HepG2 (cell line): ENCODE results near the gene SNRNP200. TPM values are rescaled to one million over a fixed set of nuclear protein-coding genes. Genes with fewer than 3 reads are reported as not detected.

ENCODE experiments used
- ETV5 ChIP-seq: IDR thresholded peaks from 2 replicates; pipeline ENCODE4 v1.6.1; 2018; ENCODE audit warnings: missing biosample characterization, missing genetic modification reagents, inconsistent platforms, borderline replicate concordance
- HOXD1 ChIP-seq: sonication (generic); formaldehyde crosslinking; IDR thresholded peaks from 2 replicates; pipeline ENCODE4 v1.5.0; 2020; ENCODE audit warnings: missing genetic modification reagents
- JUN ChIP-seq: sonication (generic); formaldehyde crosslinking; IDR thresholded peaks from 2 replicates; pipeline ENCODE4 v1.4.0; 2020; ENCODE audit warnings: mild to moderate bottlenecking, missing genetic modification reagents
- SMAD9 ChIP-seq: sonication (generic); formaldehyde crosslinking; IDR thresholded peaks from 2 replicates; pipeline ENCODE4 v1.5.1; 2020; ENCODE audit warnings: mild to moderate bottlenecking, missing genetic modification reagents
- ZNF138 ChIP-seq: sonication (generic); formaldehyde crosslinking; IDR thresholded peaks from 2 replicates; pipeline ENCODE4 v1.5.0; 2020; ENCODE audit warnings: mild to moderate bottlenecking, low read depth, missing genetic modification reagents
- ZNF260 ChIP-seq: sonication (generic); formaldehyde crosslinking; IDR thresholded peaks from 2 replicates; pipeline ENCODE4 v1.4.0; 2020; ENCODE audit warnings: missing genetic modification reagents, low read depth, mild to moderate bottlenecking, borderline replicate concordance
- ZNF768 ChIP-seq: sonication (generic); formaldehyde crosslinking; IDR thresholded peaks from 2 replicates; pipeline ENCODE4 v1.4.0; 2020; ENCODE audit warnings: missing genetic modification reagents
- ZNF839 ChIP-seq: sonication (generic); formaldehyde crosslinking; IDR thresholded peaks from 2 replicates; pipeline ENCODE4 v1.4.0; 2020; ENCODE audit warnings: missing genetic modification reagents, mild to moderate bottlenecking, borderline replicate concordance
- ZSCAN30 ChIP-seq: sonication (generic); formaldehyde crosslinking; IDR thresholded peaks from 2 replicates; pipeline ENCODE4 v1.5.0; 2020; ENCODE audit warnings: mild to moderate bottlenecking, missing genetic modification reagents
- polyA plus RNA-seq, 8 experiments: library from polyadenylated mRNA; depleted of rRNA in 3 of 8; stranded (reverse) in 7 of 8; unstranded in 1 of 8; fragments of >200 nt; fragmentation: Illumina TruSeq in 4 of 8; extraction: Trizol in 4 of 8; gene quantifications; 2 replicates each; pipeline versions ENCODE4 v1.2.1 to v1.2.3, GENCODE V29; 2011 to 2016; ENCODE audit warnings: low read depth in 4 of 8, missing spikeins in 1 of 8, mixed read lengths in 1 of 8; ENCODE audit not compliant: insufficient read depth in 1 of 8
- total RNA-seq, 5 experiments: library from RNA; depleted of rRNA; stranded (reverse); fragments of >200 nt; fragmentation: Illumina TruSeq; extraction: Trizol; gene quantifications; 2 replicates each; pipeline ENCODE4 v1.2.3, GENCODE V29; 2016; ENCODE audit warnings: low read depth in 1 of 5
- TF ChIP-seq, protein P1 (sequence below): sonication (generic); formaldehyde crosslinking; IDR thresholded peaks from 2 replicates; pipeline ENCODE4 v1.8.1; 2022; ENCODE audit warnings: low read depth, mild to moderate bottlenecking, missing genetic modification reagents
- TF ChIP-seq, protein P2 (sequence below): sonication (generic); formaldehyde crosslinking; IDR thresholded peaks from 2 replicates; pipeline ENCODE4 v1.4.0; 2020; ENCODE audit warnings: missing genetic modification reagents, borderline replicate concordance
- TF ChIP-seq, protein P3 (sequence below): sonication (generic); formaldehyde crosslinking; IDR thresholded peaks from 2 replicates; pipeline ENCODE4 v1.4.0; 2020; ENCODE audit warnings: missing genetic modification reagents
- TF ChIP-seq, protein P4 (sequence below): sonication (generic); formaldehyde crosslinking; IDR thresholded peaks from 2 replicates; pipeline ENCODE4 v1.9.0; 2021; ENCODE audit warnings: mild to moderate bottlenecking, missing genetic modification reagents
- TF ChIP-seq, protein P5 (sequence below): sonication (generic); formaldehyde crosslinking; IDR thresholded peaks from 2 replicates; pipeline ENCODE4 v1.4.0; 2020; ENCODE audit warnings: missing genetic modification reagents

Gene SNRNP200
- total and polyA plus RNA-seq, 2 of the 13 experiments (the other 11 are each of a cell fraction or from before 2014, with no cell fraction given) = 99.0 to 232 TPM

DNA sequence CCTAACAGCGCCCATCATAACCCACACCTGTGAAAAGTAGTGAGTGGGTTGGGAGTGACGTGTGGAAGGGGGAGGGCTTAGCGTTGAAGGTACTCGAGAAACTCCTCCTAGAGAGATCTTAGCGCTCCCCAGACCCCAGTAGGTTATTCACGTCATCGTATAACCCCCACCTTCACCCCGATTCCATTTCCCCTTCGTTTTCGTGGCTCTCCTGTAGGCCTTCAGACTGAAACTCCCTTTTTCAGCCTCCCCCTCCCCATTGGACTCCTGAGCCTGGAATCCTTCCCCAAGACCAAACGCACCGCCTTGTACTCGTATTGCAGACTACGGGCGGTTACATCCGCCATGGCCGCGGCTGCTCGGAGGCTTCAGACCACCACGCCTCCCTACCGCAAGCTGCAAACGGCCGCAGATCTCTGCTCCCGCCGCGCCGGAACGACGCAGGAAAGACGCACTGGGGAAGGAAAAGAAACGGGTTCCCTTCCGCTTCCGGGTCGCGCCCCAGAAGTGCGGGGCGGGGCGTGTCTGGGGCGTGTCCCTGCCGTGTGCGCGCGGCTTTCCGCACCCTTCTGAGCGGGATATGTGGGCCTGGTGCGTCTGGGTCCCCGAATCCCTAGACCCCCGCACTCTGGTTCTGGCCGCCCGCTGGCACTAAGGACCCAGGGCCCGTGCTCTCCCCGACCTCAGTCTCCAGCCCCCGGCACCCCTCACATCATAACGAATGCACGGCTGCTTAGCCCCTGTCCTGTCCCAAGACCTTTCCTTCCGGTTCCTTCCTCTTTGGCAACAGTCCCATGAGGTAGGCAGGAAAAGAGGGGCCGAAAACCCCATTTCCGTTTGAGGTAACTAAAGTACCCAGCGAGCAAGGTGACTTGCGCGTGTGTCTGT, at the start of gene SNRNP200 (continued):
- TF ChIP-seq, protein P1, sequence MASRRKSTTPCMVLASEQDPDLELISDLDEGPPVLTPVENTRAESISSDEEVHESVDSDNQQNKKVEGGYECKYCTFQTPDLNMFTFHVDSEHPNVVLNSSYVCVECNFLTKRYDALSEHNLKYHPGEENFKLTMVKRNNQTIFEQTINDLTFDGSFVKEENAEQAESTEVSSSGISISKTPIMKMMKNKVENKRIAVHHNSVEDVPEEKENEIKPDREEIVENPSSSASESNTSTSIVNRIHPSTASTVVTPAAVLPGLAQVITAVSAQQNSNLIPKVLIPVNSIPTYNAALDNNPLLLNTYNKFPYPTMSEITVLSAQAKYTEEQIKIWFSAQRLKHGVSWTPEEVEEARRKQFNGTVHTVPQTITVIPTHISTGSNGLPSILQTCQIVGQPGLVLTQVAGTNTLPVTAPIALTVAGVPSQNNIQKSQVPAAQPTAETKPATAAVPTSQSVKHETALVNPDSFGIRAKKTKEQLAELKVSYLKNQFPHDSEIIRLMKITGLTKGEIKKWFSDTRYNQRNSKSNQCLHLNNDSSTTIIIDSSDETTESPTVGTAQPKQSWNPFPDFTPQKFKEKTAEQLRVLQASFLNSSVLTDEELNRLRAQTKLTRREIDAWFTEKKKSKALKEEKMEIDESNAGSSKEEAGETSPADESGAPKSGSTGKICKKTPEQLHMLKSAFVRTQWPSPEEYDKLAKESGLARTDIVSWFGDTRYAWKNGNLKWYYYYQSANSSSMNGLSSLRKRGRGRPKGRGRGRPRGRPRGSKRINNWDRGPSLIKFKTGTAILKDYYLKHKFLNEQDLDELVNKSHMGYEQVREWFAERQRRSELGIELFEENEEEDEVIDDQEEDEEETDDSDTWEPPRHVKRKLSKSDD (CRISPR knock-in tag) = peak; percentile 89
- TF ChIP-seq JUN (CRISPR knock-in tag) (peak; percentile 84), ZSCAN30 (CRISPR knock-in tag) (no peak; the same call in 1 of the 2 replicates), ZNF260 (no peak), SMAD9 (CRISPR knock-in tag) (no peak; the same call in 1 of the 2 replicates), HOXD1 (CRISPR knock-in tag) (peak; percentile 98), ZNF839 (peak; percentile 98; the same call in 1 of the 2 replicates), ETV5 (CRISPR knock-in tag) (peak; percentile 73), ZNF138 (peak; percentile 21; the same call in 1 of the 2 replicates), ZNF768 (CRISPR knock-in tag) (peak; percentile 73)
- TF ChIP-seq, protein P2, sequence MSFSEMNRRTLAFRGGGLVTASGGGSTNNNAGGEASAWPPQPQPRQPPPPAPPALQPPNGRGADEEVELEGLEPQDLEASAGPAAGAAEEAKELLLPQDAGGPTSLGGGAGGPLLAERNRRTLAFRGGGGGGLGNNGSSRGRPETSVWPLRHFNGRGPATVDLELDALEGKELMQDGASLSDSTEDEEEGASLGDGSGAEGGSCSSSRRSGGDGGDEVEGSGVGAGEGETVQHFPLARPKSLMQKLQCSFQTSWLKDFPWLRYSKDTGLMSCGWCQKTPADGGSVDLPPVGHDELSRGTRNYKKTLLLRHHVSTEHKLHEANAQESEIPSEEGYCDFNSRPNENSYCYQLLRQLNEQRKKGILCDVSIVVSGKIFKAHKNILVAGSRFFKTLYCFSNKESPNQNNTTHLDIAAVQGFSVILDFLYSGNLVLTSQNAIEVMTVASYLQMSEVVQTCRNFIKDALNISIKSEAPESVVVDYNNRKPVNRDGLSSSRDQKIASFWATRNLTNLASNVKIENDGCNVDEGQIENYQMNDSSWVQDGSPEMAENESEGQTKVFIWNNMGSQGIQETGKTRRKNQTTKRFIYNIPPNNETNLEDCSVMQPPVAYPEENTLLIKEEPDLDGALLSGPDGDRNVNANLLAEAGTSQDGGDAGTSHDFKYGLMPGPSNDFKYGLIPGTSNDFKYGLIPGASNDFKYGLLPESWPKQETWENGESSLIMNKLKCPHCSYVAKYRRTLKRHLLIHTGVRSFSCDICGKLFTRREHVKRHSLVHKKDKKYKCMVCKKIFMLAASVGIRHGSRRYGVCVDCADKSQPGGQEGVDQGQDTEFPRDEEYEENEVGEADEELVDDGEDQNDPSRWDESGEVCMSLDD (CRISPR knock-in tag) = peak; percentile 89; the same call in 1 of the 2 replicates
- TF ChIP-seq, protein P3, sequence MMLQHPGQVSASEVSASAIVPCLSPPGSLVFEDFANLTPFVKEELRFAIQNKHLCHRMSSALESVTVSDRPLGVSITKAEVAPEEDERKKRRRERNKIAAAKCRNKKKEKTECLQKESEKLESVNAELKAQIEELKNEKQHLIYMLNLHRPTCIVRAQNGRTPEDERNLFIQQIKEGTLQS = peak; percentile 14; the same call in 1 of the 2 replicates
- TF ChIP-seq, protein P4, sequence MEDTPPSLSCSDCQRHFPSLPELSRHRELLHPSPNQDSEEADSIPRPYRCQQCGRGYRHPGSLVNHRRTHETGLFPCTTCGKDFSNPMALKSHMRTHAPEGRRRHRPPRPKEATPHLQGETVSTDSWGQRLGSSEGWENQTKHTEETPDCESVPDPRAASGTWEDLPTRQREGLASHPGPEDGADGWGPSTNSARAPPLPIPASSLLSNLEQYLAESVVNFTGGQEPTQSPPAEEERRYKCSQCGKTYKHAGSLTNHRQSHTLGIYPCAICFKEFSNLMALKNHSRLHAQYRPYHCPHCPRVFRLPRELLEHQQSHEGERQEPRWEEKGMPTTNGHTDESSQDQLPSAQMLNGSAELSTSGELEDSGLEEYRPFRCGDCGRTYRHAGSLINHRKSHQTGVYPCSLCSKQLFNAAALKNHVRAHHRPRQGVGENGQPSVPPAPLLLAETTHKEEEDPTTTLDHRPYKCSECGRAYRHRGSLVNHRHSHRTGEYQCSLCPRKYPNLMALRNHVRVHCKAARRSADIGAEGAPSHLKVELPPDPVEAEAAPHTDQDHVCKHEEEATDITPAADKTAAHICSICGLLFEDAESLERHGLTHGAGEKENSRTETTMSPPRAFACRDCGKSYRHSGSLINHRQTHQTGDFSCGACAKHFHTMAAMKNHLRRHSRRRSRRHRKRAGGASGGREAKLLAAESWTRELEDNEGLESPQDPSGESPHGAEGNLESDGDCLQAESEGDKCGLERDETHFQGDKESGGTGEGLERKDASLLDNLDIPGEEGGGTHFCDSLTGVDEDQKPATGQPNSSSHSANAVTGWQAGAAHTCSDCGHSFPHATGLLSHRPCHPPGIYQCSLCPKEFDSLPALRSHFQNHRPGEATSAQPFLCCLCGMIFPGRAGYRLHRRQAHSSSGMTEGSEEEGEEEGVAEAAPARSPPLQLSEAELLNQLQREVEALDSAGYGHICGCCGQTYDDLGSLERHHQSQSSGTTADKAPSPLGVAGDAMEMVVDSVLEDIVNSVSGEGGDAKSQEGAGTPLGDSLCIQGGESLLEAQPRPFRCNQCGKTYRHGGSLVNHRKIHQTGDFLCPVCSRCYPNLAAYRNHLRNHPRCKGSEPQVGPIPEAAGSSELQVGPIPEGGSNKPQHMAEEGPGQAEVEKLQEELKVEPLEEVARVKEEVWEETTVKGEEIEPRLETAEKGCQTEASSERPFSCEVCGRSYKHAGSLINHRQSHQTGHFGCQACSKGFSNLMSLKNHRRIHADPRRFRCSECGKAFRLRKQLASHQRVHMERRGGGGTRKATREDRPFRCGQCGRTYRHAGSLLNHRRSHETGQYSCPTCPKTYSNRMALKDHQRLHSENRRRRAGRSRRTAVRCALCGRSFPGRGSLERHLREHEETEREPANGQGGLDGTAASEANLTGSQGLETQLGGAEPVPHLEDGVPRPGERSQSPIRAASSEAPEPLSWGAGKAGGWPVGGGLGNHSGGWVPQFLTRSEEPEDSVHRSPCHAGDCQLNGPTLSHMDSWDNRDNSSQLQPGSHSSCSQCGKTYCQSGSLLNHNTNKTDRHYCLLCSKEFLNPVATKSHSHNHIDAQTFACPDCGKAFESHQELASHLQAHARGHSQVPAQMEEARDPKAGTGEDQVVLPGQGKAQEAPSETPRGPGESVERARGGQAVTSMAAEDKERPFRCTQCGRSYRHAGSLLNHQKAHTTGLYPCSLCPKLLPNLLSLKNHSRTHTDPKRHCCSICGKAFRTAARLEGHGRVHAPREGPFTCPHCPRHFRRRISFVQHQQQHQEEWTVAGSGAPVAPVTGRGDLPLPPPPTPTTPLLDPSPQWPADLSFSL = no peak; the same call in 1 of the 2 replicates
- TF ChIP-seq, protein P5, sequence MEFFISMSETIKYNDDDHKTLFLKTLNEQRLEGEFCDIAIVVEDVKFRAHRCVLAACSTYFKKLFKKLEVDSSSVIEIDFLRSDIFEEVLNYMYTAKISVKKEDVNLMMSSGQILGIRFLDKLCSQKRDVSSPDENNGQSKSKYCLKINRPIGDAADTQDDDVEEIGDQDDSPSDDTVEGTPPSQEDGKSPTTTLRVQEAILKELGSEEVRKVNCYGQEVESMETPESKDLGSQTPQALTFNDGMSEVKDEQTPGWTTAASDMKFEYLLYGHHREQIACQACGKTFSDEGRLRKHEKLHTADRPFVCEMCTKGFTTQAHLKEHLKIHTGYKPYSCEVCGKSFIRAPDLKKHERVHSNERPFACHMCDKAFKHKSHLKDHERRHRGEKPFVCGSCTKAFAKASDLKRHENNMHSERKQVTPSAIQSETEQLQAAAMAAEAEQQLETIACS (CRISPR knock-in tag) = peak; percentile 77
